Left lobe of liver (tissue), 2 donors: ENCODE results near the gene RASL12. TPM values are rescaled to one million over a fixed set of nuclear protein-coding genes. Genes with fewer than 3 reads are reported as not detected.
A peak's percentile ranks its signal among the peaks of the same experiment; 100 is the strongest.

Source experiments
- ATAC-seq: fragments of 200-7000 bp; cut with Tn5 transposase; one replicate; pipeline ENCODE4 v1.9.1; 2020; ENCODE audit warnings: mild to moderate bottlenecking, moderate library complexity
- DNase-seq: peaks from one replicate; pipeline ENCODE4 v3.0.0-alpha.2; 2020; ENCODE audit warnings: low spot score
- total RNA-seq: library from RNA; stranded (reverse); gene quantifications from one replicate; pipeline ENCODE4 v1.2.1, GENCODE V29; 2021
- donor health status: DM: no; HTN: no; CAD: no; lungs with moderate emphysema.
- donor health status: DM: no; HTN: yes; CAD: no.

RASL12 gene
- total RNA-seq, 1 donor from 2014 or later = 0.15 TPM

DNA sequence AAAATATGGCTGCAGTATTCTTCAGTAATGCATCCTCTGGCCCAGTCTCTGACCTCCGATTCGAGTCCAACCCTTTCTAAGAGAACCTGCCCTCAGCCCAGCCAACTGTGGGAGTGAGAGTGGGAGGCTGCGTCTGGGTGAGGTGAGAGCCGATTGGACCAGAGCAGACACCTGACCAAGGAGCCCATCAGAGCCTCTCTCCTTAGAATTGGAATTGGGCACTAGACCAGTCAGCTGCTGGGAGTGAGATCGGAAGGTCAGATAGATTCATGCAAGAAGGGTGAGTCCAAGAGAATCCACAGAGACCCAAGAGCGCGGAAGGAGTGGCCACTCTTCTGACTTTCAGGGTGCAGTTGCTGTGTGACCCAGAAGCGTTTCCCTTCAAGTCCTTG lies 10.2 kb downstream of the RASL12 start:
- ATAC-seq = no peak
- no peak for DNase-seq

- DNase-seq = no peak
- peak; percentile 9 for ATAC-seq
Measured at GRCh38 chr15:65056868-65057548, 10.8 kb downstream of the RASL12 start.

GRCh38 chr15:65056106-65056505 lies 11.7 kb downstream of the RASL12 start:
- ATAC-seq (no peak), DNase-seq (no peak)

DNA sequence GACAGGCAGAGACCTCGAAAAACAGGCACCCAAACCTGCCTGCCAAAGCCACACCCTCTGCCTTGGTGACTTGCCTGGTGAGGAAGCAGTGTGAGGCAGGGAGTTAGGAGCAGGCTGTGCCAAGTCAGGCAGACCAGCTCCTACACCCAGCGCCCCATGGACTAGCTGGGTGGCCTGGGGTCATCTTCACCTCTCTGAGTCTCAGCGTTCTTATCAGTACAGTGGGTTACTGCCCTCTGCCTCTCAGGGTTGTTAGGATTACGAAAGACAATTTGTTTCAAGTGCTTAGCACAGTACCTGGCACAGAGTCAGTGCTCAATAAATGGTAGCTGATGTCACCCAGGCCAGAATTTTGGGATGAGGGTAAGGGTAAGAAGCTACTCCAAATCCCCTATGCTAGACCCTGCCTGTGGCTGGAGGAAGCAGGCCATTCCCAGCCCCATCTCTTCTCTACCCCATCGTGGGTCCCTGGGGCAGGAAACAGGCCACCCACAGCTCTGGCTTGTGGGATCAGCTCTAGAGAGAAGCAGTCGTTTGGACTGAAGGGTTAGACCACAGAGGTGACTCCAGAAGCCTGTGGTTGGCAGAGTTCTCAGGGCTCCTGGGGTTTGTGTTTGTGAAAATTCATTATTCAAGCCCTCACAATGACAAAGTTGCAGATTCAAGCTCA lies 12.5 kb downstream of the RASL12 start:
- peak; percentile 84 for ATAC-seq

GRCh38 chr15:65054333-65055200 lies 13.2 kb downstream of the RASL12 start:
- DNase-seq (peak; percentile 84), ATAC-seq (peak; percentile 89)

More for the DNA sequence above, 12.5 kb downstream of the RASL12 start:
- peak; percentile 90 for DNase-seq

GRCh38 chr15:65052956-65053355 lies 14.8 kb downstream of the RASL12 start:
- no peak for ATAC-seq

GRCh38 chr15:65051266-65051665 lies 16.5 kb downstream of the RASL12 start:
- DNase-seq = no peak
- no peak for ATAC-seq

More at GRCh38 chr15:65052956-65053355, 14.8 kb downstream of the RASL12 start:
- DNase-seq = no peak

DNA sequence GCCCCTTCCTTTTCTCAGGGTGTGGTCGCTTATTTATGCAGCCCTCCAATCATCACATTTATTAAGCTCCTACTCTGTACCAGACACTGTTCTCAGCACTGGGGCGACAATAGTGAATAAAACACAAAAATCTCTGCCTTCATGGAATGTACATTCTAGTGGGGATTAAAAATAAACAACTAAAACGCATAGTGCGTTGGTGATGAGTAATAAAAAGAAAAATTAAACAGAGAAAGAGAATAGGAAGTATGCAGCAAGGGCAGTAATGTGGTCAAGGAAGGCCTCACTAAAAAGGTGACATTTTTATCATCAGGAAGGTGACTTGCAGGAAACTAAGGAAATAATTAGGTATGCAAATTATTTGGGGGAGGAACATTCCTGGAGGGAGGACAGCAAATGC lies 17.5 kb downstream of the RASL12 start:
- DNase-seq (no peak), ATAC-seq (no peak)

- DNase-seq = peak; percentile 63
- ATAC-seq = no peak
Measured at GRCh38 chr15:65049418-65049840, 18.4 kb downstream of the RASL12 start.

GRCh38 chr15:65048241-65048640 lies 19.6 kb downstream of the RASL12 start:
- DNase-seq = no peak
- no peak for ATAC-seq

- ATAC-seq = peak; percentile 94
- peak; percentile 84 for DNase-seq
Measured at GRCh38 chr15:65044724-65045481, 22.9 kb downstream of the RASL12 start, which contains the start of gene SLC51B. Gene SLC51B, plus strand, starts transcription at chr15:65045387. Its CDS starts 4,618 bp downstream, at chr15:65050005.

GRCh38 chr15:65044218-65044617 lies 23.6 kb downstream of the RASL12 start:
- ATAC-seq (peak; percentile 66), DNase-seq (peak; percentile 69)

DNA sequence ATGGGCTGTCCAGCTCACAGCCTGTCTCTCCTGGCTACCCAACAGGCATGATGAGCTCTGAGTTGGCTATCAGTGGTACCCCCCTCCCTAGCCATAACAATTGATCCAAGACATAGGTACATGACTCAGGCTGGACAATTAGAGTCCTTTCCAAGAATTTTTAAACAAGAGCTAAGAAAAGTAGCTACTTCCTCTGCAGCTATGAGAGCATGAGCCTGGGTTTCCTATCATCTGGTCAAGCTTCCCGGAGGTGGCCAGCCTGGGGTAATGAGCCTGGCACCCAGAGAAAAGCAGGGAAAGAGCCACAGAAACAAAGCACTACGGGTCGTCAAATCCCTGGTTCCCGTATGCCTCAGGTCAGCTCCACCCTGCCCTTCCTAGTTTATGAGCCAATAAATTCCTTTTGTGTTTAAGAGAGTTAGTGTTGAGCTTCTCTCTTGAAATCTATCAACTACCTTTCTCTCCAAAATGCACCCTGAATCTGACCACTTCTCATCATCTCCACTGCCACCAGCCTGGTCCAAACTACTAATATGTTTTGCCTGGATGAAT lies 24.9 kb downstream of the RASL12 start:
- DNase-seq (no peak), ATAC-seq (no peak)

DNA sequence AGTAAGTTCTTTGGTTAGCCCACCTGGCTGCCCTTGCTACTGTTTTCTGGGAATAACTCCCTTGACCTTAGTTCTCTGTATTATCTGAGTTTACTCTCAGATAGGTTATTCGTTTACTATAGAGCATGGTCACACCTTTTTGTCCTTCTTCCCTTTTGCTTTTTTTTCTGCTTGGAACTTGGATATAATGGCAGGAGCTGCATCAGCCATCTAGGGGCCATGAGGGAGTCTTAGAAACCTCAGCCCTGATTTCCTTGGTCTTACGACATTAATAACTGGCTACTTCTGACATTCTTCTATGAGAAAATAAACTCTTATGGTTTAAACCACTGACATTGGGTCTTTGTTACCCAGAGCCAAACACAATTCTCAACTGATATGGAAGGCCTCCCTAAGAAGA lies 26.0 kb downstream of the RASL12 start:
- ATAC-seq = no peak

DNA sequence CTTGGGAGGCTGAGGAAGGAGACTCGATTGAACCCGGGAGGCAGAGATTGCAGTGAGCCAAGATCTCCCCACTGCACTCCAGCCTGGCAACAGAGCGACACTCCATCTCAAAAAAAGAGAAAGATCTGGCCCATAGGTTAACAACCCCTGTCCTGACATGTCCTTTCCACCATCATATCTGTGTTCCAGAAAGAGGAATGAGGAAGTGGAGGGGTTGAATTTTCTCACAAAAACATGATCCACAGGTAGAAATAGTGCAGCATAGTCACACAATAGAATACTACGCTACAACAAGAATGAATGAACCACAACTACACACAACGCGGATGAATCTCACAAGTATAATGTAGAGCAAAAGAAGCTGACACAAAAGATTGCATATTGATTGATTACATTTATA lies 27.3 kb downstream of the RASL12 start:
- no peak for ATAC-seq
- no peak for DNase-seq

More for the DNA sequence above, 26.0 kb downstream of the RASL12 start:
- DNase-seq = no peak

DNA sequence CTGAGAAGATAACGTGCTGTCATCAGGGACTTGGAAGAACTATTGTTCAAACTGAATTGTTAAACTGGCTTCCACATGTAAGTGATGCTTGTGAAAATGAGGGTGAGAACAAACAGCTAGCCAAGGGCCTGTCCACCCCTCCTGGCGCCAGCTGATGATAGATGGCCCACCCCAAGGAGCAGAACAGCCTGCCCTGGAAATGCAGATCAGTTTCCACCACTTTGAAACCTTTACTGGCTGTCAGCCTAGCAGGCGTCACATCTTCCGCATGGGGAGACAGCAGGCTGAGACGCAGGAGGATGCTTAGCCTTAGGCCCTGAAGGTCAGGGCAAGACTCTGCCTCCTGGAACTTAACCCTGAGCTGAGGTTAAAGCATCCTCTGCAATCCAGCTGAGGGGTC lies 29.0 kb downstream of the RASL12 start:
- no peak for ATAC-seq
- no peak for DNase-seq

DNA sequence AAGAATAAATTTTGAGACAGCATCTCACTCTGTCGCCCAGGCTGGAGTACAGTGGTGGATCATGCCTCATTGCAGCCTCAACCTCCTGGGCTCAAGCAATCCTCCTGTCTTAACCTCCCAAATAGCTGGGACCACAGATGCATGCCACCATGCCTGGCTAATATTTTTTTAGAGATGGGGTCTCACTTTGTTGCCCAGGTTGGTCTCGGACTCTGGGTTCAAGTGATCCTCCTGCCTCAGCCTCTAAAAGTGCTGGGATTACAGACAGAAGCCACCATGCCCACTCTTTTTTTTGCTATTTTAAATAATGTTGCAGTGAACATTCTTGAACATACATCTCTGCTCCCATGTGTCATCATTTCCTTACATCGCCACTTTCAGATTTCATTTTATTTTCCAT lies 29.4 kb downstream of the RASL12 start:
- DNase-seq (no peak), ATAC-seq (no peak)

DNA sequence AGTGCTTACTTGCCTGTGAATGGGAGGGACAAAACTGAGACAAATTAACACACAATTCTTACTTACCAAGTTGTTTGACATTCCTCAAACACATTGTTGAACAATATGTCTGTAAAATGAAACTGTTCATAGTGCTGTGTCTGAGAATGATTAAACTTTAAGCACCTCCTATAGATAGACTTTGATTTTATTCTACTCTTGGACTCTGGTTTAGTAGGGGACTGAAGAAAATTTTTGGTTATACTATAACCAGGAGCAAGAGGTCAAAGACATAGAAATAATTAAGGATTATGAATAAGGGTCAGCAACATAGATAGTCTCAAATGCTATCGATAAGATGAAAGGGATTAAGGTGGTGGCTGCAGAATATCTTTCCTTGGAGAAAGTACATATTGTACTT lies 30.5 kb downstream of the RASL12 start:
- no peak for DNase-seq
- no peak for ATAC-seq

GRCh38 chr15:65034719-65035118 lies 33.1 kb downstream of the RASL12 start:
- DNase-seq = no peak

GRCh38 chr15:65033659-65034269 lies 34.0 kb downstream of the RASL12 start:
- DNase-seq (no peak), ATAC-seq (peak; percentile 54)

More at GRCh38 chr15:65034719-65035118, 33.1 kb downstream of the RASL12 start:
- no peak for ATAC-seq
